A549 (cell line): ENCODE measurements around the gene UBE3B. TPM values are rescaled to one million over a fixed set of nuclear protein-coding genes. Genes with fewer than 3 reads are reported as not detected.

Source experiments
- ATAC-seq, 2 experiments: fragments of 200-7000 bp in 1 of 2; fragments of >200 bp in 1 of 2; cut with Nextera tagmentation in 1 of 2; cut with Tn5 transposase in 1 of 2; 3 replicates each; pipeline versions ENCODE4 v1.8.0 to v1.9.1; 2018 to 2020; ENCODE audit warnings: mild to moderate bottlenecking in 1 of 2, moderate library complexity in 1 of 2
- CTCF ChIA-PET: fragments of 300-600 bp; sonication (Branson Sonifier 250); formaldehyde crosslinking; extraction: SDS; loops from one replicate; lab custom pipeline; 2021; ENCODE audit warnings: antibody characterized with exemption, inconsistent platforms; lab: Yijun Ruan, JAX
- POLR2A ChIA-PET: fragments of 350-600 bp; formaldehyde crosslinking; extraction: SDS; loops from one replicate; lab custom pipeline; 2021; ENCODE audit warnings: antibody characterized with exemption, inconsistent platforms; lab: Yijun Ruan, JAX
- DNase-seq, 2 experiments: peaks; one replicate each; pipeline versions ENCODE4 v3.0.0 to v3.0.0-alpha.2; 2011 to 2016; ENCODE audit warnings: low read depth in 1 of 2, low spot score in 1 of 2
- FAIRE-seq: peaks from 2 replicates; lab custom pipeline; 2011; peaks lifted over from hg19 to GRCh38; lab: Jason Lieb, UNC
- H3K27ac ChIP-seq, 2 experiments: fragments of >200 bp; sonication (Bioruptor Twin); formaldehyde crosslinking; 3 replicates each; pipeline ENCODE4 v1.5.1; 2016 to 2017
- H3K4me1 ChIP-seq: fragments of >200 bp; sonication (Bioruptor Twin); formaldehyde crosslinking; 3 replicates; pipeline ENCODE4 v1.6.1; 2016
- H3K4me2 ChIP-seq: fragments of >200 bp; sonication (Bioruptor Twin); formaldehyde crosslinking; 3 replicates; pipeline ENCODE4 v1.6.1; 2016
- H3K4me3 ChIP-seq: fragments of >200 bp; sonication (Bioruptor Twin); formaldehyde crosslinking; 3 replicates; pipeline ENCODE4 v1.5.1; 2016
- H3K9me3 ChIP-seq: fragments of >200 bp; sonication (Bioruptor Twin); formaldehyde crosslinking; 3 replicates; pipeline ENCODE4 v1.6.1; 2016
- CTCF ChIP-seq: fragments of >200 bp; sonication (Bioruptor Twin); formaldehyde crosslinking; IDR thresholded peaks from 3 replicates; pipeline ENCODE4 v1.5.1; 2016
- EHF ChIP-seq: fragments of 250-450 bp; sonication (Bioruptor Pico); IDR thresholded peaks from 2 replicates; pipeline ENCODE4 v1.5.0; 2020; ENCODE audit warnings: mild to moderate bottlenecking
- ELK1 ChIP-seq: fragments of 150-350 bp; IDR thresholded peaks from 2 replicates; pipeline ENCODE4 v1.6.1; 2014; ENCODE audit warnings: low read depth, mild to moderate bottlenecking, low read length
- EP300 ChIP-seq, 2 experiments: fragments of >200 bp; sonication (Bioruptor Twin); formaldehyde crosslinking; IDR thresholded peaks; 2 replicates in 1 of 2; 3 replicates in 1 of 2; pipeline ENCODE4 v1.6.1; 2016 to 2017
- ESRRA ChIP-seq: fragments of 150-350 bp; IDR thresholded peaks from 2 replicates; pipeline ENCODE4 v1.6.1; 2014; ENCODE audit warnings: mild to moderate bottlenecking, low read length, borderline replicate concordance
- FOSL2 ChIP-seq, 2 experiments: fragments of 450-650 bp in 1 of 2; fragments of >200 bp in 1 of 2; sonication (Bioruptor Twin) in 1 of 2; formaldehyde crosslinking; IDR thresholded peaks; 2 replicates each; pipeline versions ENCODE4 v1.5.0 to v1.6.1; 2016 to 2020; ENCODE audit warnings: mild to moderate bottlenecking in 1 of 2, moderate library complexity in 1 of 2
- HEYL ChIP-seq: fragments of 250-450 bp; sonication (Bioruptor Pico); IDR thresholded peaks from 2 replicates; pipeline ENCODE4 v1.8.0; 2021; ENCODE audit warnings: mild to moderate bottlenecking, moderate library complexity
- HOXB13 ChIP-seq: fragments of 250-450 bp; sonication (Bioruptor Pico); IDR thresholded peaks from 2 replicates; pipeline ENCODE4 v1.5.0; 2020; ENCODE audit warnings: low read depth, mild to moderate bottlenecking, moderate library complexity
- HOXB5 ChIP-seq: fragments of 250-450 bp; sonication (Bioruptor Pico); IDR thresholded peaks from 2 replicates; pipeline ENCODE4 v1.5.0; 2020; ENCODE audit warnings: mild to moderate bottlenecking, moderate library complexity
- JUN ChIP-seq, 2 experiments: fragments of >200 bp; sonication (Bioruptor Twin); formaldehyde crosslinking; IDR thresholded peaks; 2 replicates in 1 of 2; 3 replicates in 1 of 2; pipeline ENCODE4 v1.6.1; 2016 to 2017
- KDM1A ChIP-seq: fragments of 200-600 bp; sonication (generic); IDR thresholded peaks from 2 replicates; pipeline ENCODE4 v1.6.1; 2016; ENCODE audit warnings: low read depth, mild to moderate bottlenecking
- MAFK ChIP-seq: fragments of 450-650 bp; IDR thresholded peaks from 2 replicates; pipeline ENCODE4 v1.6.1; 2014; ENCODE audit not compliant: partially characterized antibody
- MAX ChIP-seq: IDR thresholded peaks from 2 replicates; pipeline ENCODE4 v1.6.1; 2012
- MAZ ChIP-seq: fragments of 150-350 bp; IDR thresholded peaks from 2 replicates; pipeline ENCODE4 v1.6.1; 2014; ENCODE audit warnings: antibody characterized with exemption, low read depth, low read length, borderline replicate concordance
- MYC ChIP-seq: IDR thresholded peaks from 2 replicates; pipeline ENCODE4 v1.6.1; 2012; ENCODE audit warnings: mild to moderate bottlenecking, inconsistent platforms, low read length, improper control_type of control experiment, borderline replicate concordance
- NR3C1 ChIP-seq: fragments of >200 bp; sonication (Bioruptor Twin); formaldehyde crosslinking; IDR thresholded peaks from 3 replicates; pipeline ENCODE4 v1.6.1; 2017
- PBX3 ChIP-seq: IDR thresholded peaks from 2 replicates; pipeline ENCODE4 v1.6.1; 2012
- POLR2AphosphoS2 ChIP-seq: conservative IDR thresholded peaks from 2 replicates; pipeline ENCODE4 v1.6.1; 2012; ENCODE audit warnings: low read length, improper control_type of control experiment, inconsistent platforms
- RARB ChIP-seq: fragments of 250-450 bp; sonication (Bioruptor Pico); IDR thresholded peaks from 2 replicates; pipeline ENCODE4 v1.8.0; 2021; ENCODE audit warnings: mild to moderate bottlenecking, moderate library complexity
- SMC3 ChIP-seq: fragments of >200 bp; sonication (Bioruptor Twin); formaldehyde crosslinking; IDR thresholded peaks from 3 replicates; pipeline ENCODE4 v1.6.1; 2018; ENCODE audit warnings: inconsistent platforms
- TFCP2L1 ChIP-seq: fragments of 250-450 bp; sonication (Bioruptor Pico); IDR thresholded peaks from 2 replicates; pipeline ENCODE4 v1.5.0; 2021; ENCODE audit warnings: mild to moderate bottlenecking
- TP53 ChIP-seq: fragments of 250-450 bp; sonication (Bioruptor Pico); IDR thresholded peaks from 2 replicates; pipeline ENCODE4 v1.5.0; 2021; ENCODE audit warnings: mild to moderate bottlenecking, moderate library complexity
- USF2 ChIP-seq: fragments of 450-650 bp; IDR thresholded peaks from 2 replicates; pipeline ENCODE4 v1.6.1; 2014; ENCODE audit warnings: antibody characterized with exemption
- ZSCAN20 ChIP-seq: fragments of 250-450 bp; sonication (Bioruptor Pico); IDR thresholded peaks from 2 replicates; pipeline ENCODE4 v1.8.0; 2022; ENCODE audit warnings: mild to moderate bottlenecking, moderate library complexity
- WGBS: methylation state at CpG from one replicate; pipeline ENCODE4 v1.1.6; 2017; ENCODE audit errors: missing lambda C conversion rate; 5-methylcytosine and 5-hydroxymethylcytosine counted together
- polyA plus RNA-seq, 4 experiments: library from polyadenylated mRNA; depleted of rRNA in 3 of 4; stranded (reverse); fragments of >200 nt; fragmentation: RNase III in 1 of 4; extraction: RNeasy Plus Mini Kit Qiagen cat#74134 plus additional on column Dnase treatment in 1 of 4; gene quantifications; 2 replicates in 3 of 4; 3 replicates in 1 of 4; pipeline ENCODE4 v1.2.3, GENCODE V29; 2011 to 2017

The UBE3B gene
- polyA plus RNA-seq, 2 of the 4 experiments (the other 2 are of a cell fraction): 14.0 to 38.0 TPM

- POLR2A ChIA-PET: no interaction called here
Measured at GRCh38 chr12:109540526-109541412, 63.3 kb downstream of the UBE3B start.

GRCh38 chr12:109541413-109541726 lies 63.9 kb downstream of the UBE3B start:
- no peak for FAIRE-seq
- no peak overlapping the region for H3K4me2 ChIP-seq
- no peak overlapping the region for H3K27ac ChIP-seq
- TF ChIP-seq TFCP2L1 (CRISPR knock-in tag) (no peak), ZSCAN20 (CRISPR knock-in tag) (no peak), ESRRA (no peak), HOXB13 (CRISPR knock-in tag) (no peak), ELK1 (no peak), TP53 (CRISPR knock-in tag) (no peak), HOXB5 (CRISPR knock-in tag) (no peak), RARB (CRISPR knock-in tag) (no peak), MAZ (no peak)
- no peaks in the 10 kb centered on the region for H3K9me3 ChIP-seq
- ChIA-PET CTCF (interaction anchor here (0.9 to 1.9 kb wide), 4 partner anchors 14 to 232 kb away, joined by 3 to 6 read pairs (median 4); no protein-coding TSS in a partner anchor), POLR2A (no interaction called here)
- 74% methylated on average over 4 of the region's 4 CpGs for WGBS
- no peak for ATAC-seq
- H3K4me1 ChIP-seq: peaks cover 6% of the 10 kb centered on the region; the same call in 2 of the 3 replicates
- no peak for DNase-seq
- no peak overlapping the region for H3K4me3 ChIP-seq

More at GRCh38 chr12:109540526-109541412, 63.3 kb downstream of the UBE3B start:
- ATAC-seq: no peak
- DNase-seq: no peak
- TF ChIP-seq POLR2AphosphoS2 (no peak), EHF (no peak), JUN (IDR thresholded peaks at IDR 0.05) (no peak), FOSL2 (IDR thresholded peaks at IDR 0.05) (no peak), FOSL2 (CRISPR knock-in tag; IDR thresholded peaks at IDR 0.05) (no peak), KDM1A (no peak), EP300 (IDR thresholded peaks at IDR 0.05) (no peak), SMC3 (no peak), PBX3 (no peak), MYC (no peak), ZSCAN20 (CRISPR knock-in tag) (no peak), CTCF (no peak), USF2 (no peak), ESRRA (no peak), NR3C1 (no peak), MAX (no peak), MAFK (no peak), HEYL (CRISPR knock-in tag) (no peak)
- TF ChIP-seq, all 56 proteins: peak for 0
- Histone ChIP-seq H3K4me3 (no peak overlapping the region), H3K27ac (no peak overlapping the region), H3K4me2 (no peak overlapping the region), H3K4me1 (peaks cover 6% of the 10 kb centered on the region; the same call in 2 of the 3 replicates), H3K9me3 (no peaks in the 10 kb centered on the region)
- WGBS: 84% methylated on average over 14 of the region's 16 CpGs
- CTCF ChIA-PET: interaction anchor here (0.9 to 1.9 kb wide), 8 partner anchors 14 to 233 kb away, joined by 3 to 6 read pairs (median 4); no protein-coding TSS in a partner anchor
- FAIRE-seq: no peak
